Thoracic aorta (tissue), 2 donors: ENCODE measurements around the gene GSTM5. TPM values are rescaled to one million over a fixed set of nuclear protein-coding genes. Genes with fewer than 3 reads are reported as not detected.
"Not testable (repeated sequence)": the region's sequence is repeated elsewhere in the genome, so short reads cannot be mapped to it uniquely, and the experiment has no call there.

Experiments used
- ATAC-seq: fragments of 150-250 bp; one replicate; pipeline ENCODE4 v1.8.0; 2017; ENCODE audit warnings: low read depth; ENCODE audit not compliant: insufficient number of reproducible peaks, low FRiP score
- DNase-seq: peaks from one replicate; pipeline ENCODE4 v3.0.0-alpha.2; 2020; ENCODE audit warnings: low spot score
- H3K27ac ChIP-seq, 2 donors: fragments of 200-600 bp; sonication (generic); 1 replicate in 1 of 2; 2 replicates in 1 of 2; pipeline ENCODE4 v1.5.1; 2016; ENCODE audit warnings: mild to moderate bottlenecking in 2 of 2, moderate library complexity in 2 of 2
- H3K27me3 ChIP-seq: fragments of 200-600 bp; sonication (generic); replicated peaks from 2 replicates; pipeline ENCODE4 v1.6.0; 2016; ENCODE audit warnings: mild to moderate bottlenecking; ENCODE audit not compliant: insufficient read depth
- H3K36me3 ChIP-seq: fragments of 200-600 bp; sonication (generic); one replicate; pipeline ENCODE4 v1.5.1; 2016
- H3K4me1 ChIP-seq, 2 donors: fragments of 200-600 bp; sonication (generic); 1 replicate in 1 of 2; 2 replicates in 1 of 2; pipeline versions ENCODE4 v1.5.1 to v1.6.0; 2016; ENCODE audit warnings: low read depth in 2 of 2, mild to moderate bottlenecking in 1 of 2; ENCODE audit not compliant: control insufficient read depth in 1 of 2
- H3K4me3 ChIP-seq: fragments of 200-600 bp; sonication (generic); 2 replicates; pipeline ENCODE4 v1.5.1; 2016; ENCODE audit warnings: mild to moderate bottlenecking
- H3K9me3 ChIP-seq: fragments of 200-600 bp; sonication (generic); 2 replicates; pipeline ENCODE4 v1.5.1; 2016
- total RNA-seq, 2 donors: library from RNA; depleted of rRNA; stranded (reverse); fragments of >200 nt; gene quantifications; one replicate each; pipeline versions ENCODE4 v1.1.0 to v1.2.3, GENCODE V29; 2016
- TF ChIP-seq, protein P1 (sequence below): fragments of 200-600 bp; sonication (generic); IDR thresholded peaks from one replicate; pipeline ENCODE4 v1.5.1; 2019; ENCODE audit warnings: antibody characterized with exemption

Gene GSTM5
- total RNA-seq, 2 donors from 2014 or later: 2.0 to 6.9 TPM

DNA sequence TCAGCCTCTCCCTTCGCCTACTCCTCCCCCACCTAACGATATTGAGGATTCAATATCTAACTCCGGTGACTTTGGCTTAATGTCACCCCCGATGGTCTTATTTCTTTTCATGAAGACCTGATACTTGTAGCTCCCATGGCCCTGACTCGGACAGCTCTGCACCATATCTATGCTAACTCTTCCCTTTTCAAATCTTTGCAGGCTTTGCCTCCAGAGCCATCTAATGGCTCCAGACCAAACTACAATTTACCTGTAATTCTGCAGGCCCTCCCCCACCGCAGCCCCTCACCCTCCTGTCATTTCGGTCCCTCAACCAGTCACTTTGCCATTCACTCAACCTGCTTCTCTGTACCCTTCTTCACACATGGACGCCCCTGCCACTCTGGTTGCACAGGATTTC, 7.9 kb upstream of the GSTM5 start:
- TF ChIP-seq, protein P1, sequence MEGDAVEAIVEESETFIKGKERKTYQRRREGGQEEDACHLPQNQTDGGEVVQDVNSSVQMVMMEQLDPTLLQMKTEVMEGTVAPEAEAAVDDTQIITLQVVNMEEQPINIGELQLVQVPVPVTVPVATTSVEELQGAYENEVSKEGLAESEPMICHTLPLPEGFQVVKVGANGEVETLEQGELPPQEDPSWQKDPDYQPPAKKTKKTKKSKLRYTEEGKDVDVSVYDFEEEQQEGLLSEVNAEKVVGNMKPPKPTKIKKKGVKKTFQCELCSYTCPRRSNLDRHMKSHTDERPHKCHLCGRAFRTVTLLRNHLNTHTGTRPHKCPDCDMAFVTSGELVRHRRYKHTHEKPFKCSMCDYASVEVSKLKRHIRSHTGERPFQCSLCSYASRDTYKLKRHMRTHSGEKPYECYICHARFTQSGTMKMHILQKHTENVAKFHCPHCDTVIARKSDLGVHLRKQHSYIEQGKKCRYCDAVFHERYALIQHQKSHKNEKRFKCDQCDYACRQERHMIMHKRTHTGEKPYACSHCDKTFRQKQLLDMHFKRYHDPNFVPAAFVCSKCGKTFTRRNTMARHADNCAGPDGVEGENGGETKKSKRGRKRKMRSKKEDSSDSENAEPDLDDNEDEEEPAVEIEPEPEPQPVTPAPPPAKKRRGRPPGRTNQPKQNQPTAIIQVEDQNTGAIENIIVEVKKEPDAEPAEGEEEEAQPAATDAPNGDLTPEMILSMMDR: no peak
- DNase-seq (no peak), ATAC-seq (no peak)
- no peak overlapping the region for H3K27ac ChIP-seq
- no peaks in the 10 kb centered on the region for H3K27me3 ChIP-seq
- no peaks in the 10 kb centered on the region for H3K4me1 ChIP-seq
- H3K9me3 ChIP-seq: no peaks in the 10 kb centered on the region
- no peak overlapping the region for H3K4me3 ChIP-seq
- no peaks in the 10 kb centered on the region for H3K36me3 ChIP-seq

DNA sequence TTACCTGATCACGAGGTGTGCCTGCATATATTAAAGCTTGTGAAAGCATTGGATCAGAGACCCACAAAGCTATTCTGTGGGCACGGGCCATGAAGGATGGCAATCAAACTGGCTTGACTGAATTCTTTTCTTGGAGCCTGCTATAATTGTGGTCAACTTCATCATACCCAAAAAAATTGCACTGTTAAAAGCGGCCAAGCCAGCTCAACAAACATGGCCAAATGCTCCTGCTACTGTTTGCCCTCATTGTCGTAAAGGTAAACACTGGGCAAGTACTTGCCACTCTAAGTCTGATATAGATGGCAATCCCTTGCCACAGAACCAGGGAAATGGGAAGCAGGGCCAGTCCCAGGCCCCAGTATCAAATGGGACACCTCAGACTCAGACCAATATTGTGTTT, 6.6 kb upstream of the GSTM5 start:
- no peak overlapping the region for H3K4me3 ChIP-seq
- ATAC-seq (no peak), DNase-seq (no peak)
- no peak overlapping the region for H3K27ac ChIP-seq
- H3K9me3 ChIP-seq: no peaks in the 10 kb centered on the region
- H3K36me3 ChIP-seq: no peaks in the 10 kb centered on the region
- H3K4me1 ChIP-seq: no peaks in the 10 kb centered on the region
- H3K27me3 ChIP-seq: no peaks in the 10 kb centered on the region
- TF ChIP-seq, protein P1: no peak

DNA sequence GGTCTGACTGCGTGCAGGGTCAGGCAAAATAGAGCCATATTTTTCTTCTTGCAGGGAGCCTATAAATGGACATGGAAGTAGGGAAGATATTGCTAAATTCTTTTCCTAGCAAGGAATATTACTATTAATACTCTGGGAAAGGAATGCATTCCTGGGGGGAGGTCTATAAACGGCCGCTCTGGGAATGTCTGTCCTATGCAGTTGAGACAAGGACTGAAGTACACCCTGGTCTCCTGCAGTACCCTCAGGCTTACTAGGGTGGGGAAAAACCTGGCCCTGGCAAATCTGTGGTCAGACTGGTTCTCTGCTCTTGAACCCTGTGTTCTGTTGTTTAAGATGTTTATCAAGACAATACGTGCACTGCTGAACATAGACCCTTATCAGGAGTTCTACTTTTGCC, 3.1 kb upstream of the GSTM5 start:
- not testable (repeated sequence) for ATAC-seq

DNA sequence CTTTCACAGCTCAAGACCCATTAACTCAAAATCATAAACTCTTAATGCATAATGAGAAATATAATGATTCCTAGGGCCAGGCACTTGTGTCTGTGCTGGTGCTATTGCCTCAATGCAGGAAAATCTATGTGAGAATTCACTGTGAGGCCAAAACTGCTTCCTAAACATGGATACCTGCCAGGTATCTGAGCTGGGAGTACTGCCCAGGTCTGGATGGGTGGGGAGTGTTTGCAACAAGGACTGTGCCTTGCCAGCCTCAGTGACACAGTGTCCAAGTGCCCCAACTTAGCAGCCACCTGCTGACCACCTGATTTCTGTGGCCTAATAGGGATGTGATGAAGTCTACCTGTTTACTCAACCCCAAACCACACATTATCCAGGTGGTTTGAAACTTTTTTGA, 2.2 kb upstream of the GSTM5 start:
- H3K4me3 ChIP-seq, DNase-seq, H3K9me3 ChIP-seq, H3K4me1 ChIP-seq, H3K27me3 ChIP-seq, H3K36me3 ChIP-seq, H3K27ac ChIP-seq, ATAC-seq: not testable (repeated sequence)

More for the DNA sequence above, 3.1 kb upstream of the GSTM5 start:
- H3K4me3 ChIP-seq, H3K36me3 ChIP-seq, DNase-seq, H3K27ac ChIP-seq, H3K4me1 ChIP-seq, H3K9me3 ChIP-seq, H3K27me3 ChIP-seq: not testable (repeated sequence)

DNA sequence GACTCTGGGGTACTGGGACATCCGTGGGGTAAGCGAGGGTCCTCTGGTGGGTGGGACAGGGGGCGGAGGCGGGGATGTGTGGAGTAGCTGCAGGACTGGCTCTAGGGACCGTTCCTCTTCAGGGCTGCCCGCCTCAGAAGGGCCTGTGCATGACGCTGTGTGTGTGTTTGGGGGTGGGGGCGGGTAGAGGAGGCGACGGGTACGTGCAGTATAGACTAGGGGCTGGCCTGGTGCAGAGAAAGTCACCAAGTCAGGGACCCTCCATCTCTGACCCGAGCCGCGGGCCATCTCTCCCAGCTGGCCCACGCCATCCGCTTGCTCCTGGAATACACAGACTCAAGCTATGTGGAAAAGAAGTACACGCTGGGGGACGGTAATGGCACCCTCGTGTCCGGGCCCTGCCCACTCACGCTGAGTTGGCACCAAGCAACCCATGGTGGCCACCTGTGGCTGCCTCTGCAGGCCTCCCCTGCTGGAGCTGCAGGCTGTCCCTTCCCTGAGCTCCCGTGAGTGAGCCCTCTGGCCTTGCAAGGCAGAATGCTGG, 342 bp downstream of the GSTM5 start:
- ATAC-seq (no peak), DNase-seq (no peak)
- TF ChIP-seq, protein P1: no peak
- Histone ChIP-seq H3K4me1 (no peaks in the 10 kb centered on the region), H3K9me3 (no peaks in the 10 kb centered on the region), H3K4me3 (peak overlapping the region; percentile 46), H3K36me3 (no peaks in the 10 kb centered on the region), H3K27me3 (no peaks in the 10 kb centered on the region), H3K27ac (no peak overlapping the region)

DNA sequence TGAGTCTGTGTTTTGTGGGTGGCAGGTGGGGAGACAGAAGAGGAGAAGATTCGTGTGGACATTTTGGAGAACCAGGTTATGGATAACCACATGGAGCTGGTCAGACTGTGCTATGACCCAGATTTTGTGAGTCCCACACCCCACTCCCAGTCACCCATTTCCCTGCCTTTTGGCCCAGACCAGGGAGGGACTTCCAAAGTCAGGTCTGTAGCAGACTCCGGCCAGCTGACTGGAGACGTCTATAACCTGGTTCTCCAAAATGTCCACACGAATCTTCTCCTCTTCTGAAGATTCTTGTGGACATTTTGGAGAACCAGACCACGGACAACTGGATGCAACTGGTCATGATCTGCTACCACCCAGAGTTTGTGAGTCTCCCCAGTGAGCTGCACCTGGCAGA, 1.6 kb downstream of the GSTM5 start:
- Histone ChIP-seq H3K27me3 (no peaks in the 10 kb centered on the region), H3K9me3 (no peaks in the 10 kb centered on the region), H3K36me3 (no peaks in the 10 kb centered on the region), H3K4me1 (no peaks in the 10 kb centered on the region), H3K27ac (no peak overlapping the region), H3K4me3 (no peak overlapping the region)
- ATAC-seq (no peak), DNase-seq (no peak)
- TF ChIP-seq, protein P1: no peak
